Peyer's patch (tissue), 4 donors: ENCODE measurements around the gene CCNB3. TPM values are rescaled to one million over a fixed set of nuclear protein-coding genes. Genes with fewer than 3 reads are reported as not detected.
A peak's percentile ranks its signal among the peaks of the same experiment; 100 is the strongest.
"Not testable (repeated sequence)": the region's sequence is repeated elsewhere in the genome, so short reads cannot be mapped to it uniquely, and the experiment has no call there.

Experiments
- DNase-seq, 3 donors: peaks; one replicate each; pipeline ENCODE4 v3.0.0-alpha.2; 2017 to 2019
- H3K27ac ChIP-seq, 4 donors: fragments of 200-600 bp; sonication (generic); one replicate each; pipeline ENCODE4 v1.5.1; 2016 to 2019
- H3K27me3 ChIP-seq, 2 donors: fragments of 200-600 bp; sonication (generic); one replicate each; pipeline ENCODE4 v1.5.1; 2019
- H3K36me3 ChIP-seq, 3 donors: fragments of 200-600 bp; sonication (generic); one replicate each; pipeline ENCODE4 v1.5.1; 2016 to 2019
- H3K4me1 ChIP-seq, 4 donors: fragments of 200-600 bp; sonication (generic); one replicate each; pipeline ENCODE4 v1.5.1; 2016 to 2019
- H3K4me3 ChIP-seq, 4 donors: fragments of 200-600 bp; sonication (generic); 1 replicate in 3 of 4; 2 replicates in 1 of 4; pipeline ENCODE4 v1.5.1; 2016 to 2019; ENCODE audit warnings: mild to moderate bottlenecking in 1 of 4
- H3K9me3 ChIP-seq, 4 donors: fragments of 200-600 bp; sonication (generic); one replicate each; pipeline ENCODE4 v1.5.1; 2016 to 2019; ENCODE audit warnings: mild to moderate bottlenecking in 1 of 4
- POLR2A ChIP-seq, 2 donors: fragments of 450-650 bp; IDR thresholded peaks; one replicate each; pipeline ENCODE4 v1.5.1; 2017; ENCODE audit warnings: antibody characterized with exemption in 2 of 2, mild to moderate bottlenecking in 2 of 2, moderate library complexity in 2 of 2
- total RNA-seq, 4 donors: library from RNA; depleted of rRNA; stranded (reverse); fragments of >200 nt; gene quantifications; one replicate each; pipeline ENCODE4 v1.1.0, GENCODE V29; 2016
- TF ChIP-seq, protein P1 (sequence below), 6 experiments: fragments of 450-650 bp in 4 of 6; fragments of 200-600 bp in 2 of 6; sonication (generic) in 1 of 6; IDR thresholded peaks; one replicate each; pipeline ENCODE4 v1.5.1; 2017 to 2019; ENCODE audit warnings: antibody characterized with exemption in 6 of 6, mild to moderate bottlenecking in 3 of 6, moderate library complexity in 1 of 6

CCNB3 gene
- total RNA-seq, 4 donors from 2014 or later = 0.53 to 2.5 (median 1.3) TPM

DNA sequence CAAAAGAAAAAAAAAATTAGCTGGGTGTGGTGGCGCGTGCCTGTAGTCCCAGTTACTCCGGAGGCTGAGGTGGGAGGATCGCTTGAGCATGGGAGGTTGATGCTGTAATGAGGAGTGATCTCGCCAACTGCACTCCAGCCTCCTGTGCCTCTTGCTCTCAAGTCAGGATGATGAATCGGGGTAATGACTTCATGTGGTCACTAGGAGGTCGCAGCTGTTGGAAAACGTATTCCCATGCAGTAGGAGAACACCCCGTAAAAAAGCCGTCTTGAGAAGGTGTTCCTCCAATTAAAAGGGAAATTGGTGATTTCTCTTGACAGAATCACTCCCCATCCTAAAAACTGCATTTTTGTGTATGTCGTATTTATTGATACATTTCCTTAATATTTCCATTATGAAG lies 2.2 kb downstream of the CCNB3 start:
- DNase-seq = no peak

DNA sequence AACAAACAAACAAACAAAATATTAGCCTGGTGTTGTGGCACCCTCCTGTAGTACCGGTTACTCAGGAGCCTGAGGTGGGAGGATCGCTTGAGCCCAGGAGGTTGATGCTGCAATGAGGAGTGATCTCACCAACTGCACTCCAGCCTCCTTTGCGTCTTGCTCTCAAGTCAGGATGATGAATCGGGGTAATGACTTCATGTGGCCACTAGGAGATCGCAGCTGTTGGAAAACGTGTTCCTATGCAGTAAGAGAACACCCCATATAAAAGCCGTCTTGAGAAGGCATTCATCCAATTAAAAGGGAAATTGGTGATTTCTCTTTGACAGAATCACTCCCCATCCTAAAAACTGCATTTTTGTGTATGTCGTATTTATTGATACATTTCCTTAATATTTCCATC lies 6.9 kb downstream of the CCNB3 start:
- H3K4me3 ChIP-seq = no peak overlapping the region
- no peak for TF ChIP-seq POLR2A (IDR thresholded peaks at IDR 0.05)
- TF ChIP-seq, protein P1, sequence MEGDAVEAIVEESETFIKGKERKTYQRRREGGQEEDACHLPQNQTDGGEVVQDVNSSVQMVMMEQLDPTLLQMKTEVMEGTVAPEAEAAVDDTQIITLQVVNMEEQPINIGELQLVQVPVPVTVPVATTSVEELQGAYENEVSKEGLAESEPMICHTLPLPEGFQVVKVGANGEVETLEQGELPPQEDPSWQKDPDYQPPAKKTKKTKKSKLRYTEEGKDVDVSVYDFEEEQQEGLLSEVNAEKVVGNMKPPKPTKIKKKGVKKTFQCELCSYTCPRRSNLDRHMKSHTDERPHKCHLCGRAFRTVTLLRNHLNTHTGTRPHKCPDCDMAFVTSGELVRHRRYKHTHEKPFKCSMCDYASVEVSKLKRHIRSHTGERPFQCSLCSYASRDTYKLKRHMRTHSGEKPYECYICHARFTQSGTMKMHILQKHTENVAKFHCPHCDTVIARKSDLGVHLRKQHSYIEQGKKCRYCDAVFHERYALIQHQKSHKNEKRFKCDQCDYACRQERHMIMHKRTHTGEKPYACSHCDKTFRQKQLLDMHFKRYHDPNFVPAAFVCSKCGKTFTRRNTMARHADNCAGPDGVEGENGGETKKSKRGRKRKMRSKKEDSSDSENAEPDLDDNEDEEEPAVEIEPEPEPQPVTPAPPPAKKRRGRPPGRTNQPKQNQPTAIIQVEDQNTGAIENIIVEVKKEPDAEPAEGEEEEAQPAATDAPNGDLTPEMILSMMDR (IDR thresholded peaks at IDR 0.05) = peak in 2 of 6 experiments; percentile 9 to 38
- H3K27me3 ChIP-seq = no peaks in the 10 kb centered on the region
- H3K27ac ChIP-seq = no peak overlapping the region
- H3K4me1 ChIP-seq = no peaks in the 10 kb centered on the region
- no peaks in the 10 kb centered on the region for H3K36me3 ChIP-seq
- no peaks in the 10 kb centered on the region for H3K9me3 ChIP-seq
- no peak for DNase-seq

More for the DNA sequence above, 2.2 kb downstream of the CCNB3 start:
- Histone ChIP-seq H3K9me3 (no peaks in the 10 kb centered on the region), H3K4me1 (no peaks in the 10 kb centered on the region), H3K27me3 (no peaks in the 10 kb centered on the region), H3K4me3 (no peak overlapping the region), H3K36me3 (no peaks in the 10 kb centered on the region), H3K27ac (no peak overlapping the region)
- TF ChIP-seq, protein P1 (IDR thresholded peaks at IDR 0.05) = no peak
- TF ChIP-seq POLR2A (IDR thresholded peaks at IDR 0.05) = no peak

- no peak for TF ChIP-seq POLR2A (IDR thresholded peaks at IDR 0.05)
- TF ChIP-seq, protein P1 (IDR thresholded peaks at IDR 0.05) = no peak
- H3K27me3 ChIP-seq = no peaks in the 10 kb centered on the region
- H3K36me3 ChIP-seq = no peaks in the 10 kb centered on the region
- no peaks in the 10 kb centered on the region for H3K9me3 ChIP-seq
- no peak overlapping the region for H3K27ac ChIP-seq
- no peaks in the 10 kb centered on the region for H3K4me1 ChIP-seq
- no peak overlapping the region for H3K4me3 ChIP-seq
- no peak for DNase-seq
These were observed 76.7 kb downstream of the CCNB3 start for GRCh38 chrX:50281253-50281652.

- no peak overlapping the region for H3K27ac ChIP-seq
These were observed 122.7 kb downstream of the CCNB3 start for GRCh38 chrX:50327235-50327634.

DNA sequence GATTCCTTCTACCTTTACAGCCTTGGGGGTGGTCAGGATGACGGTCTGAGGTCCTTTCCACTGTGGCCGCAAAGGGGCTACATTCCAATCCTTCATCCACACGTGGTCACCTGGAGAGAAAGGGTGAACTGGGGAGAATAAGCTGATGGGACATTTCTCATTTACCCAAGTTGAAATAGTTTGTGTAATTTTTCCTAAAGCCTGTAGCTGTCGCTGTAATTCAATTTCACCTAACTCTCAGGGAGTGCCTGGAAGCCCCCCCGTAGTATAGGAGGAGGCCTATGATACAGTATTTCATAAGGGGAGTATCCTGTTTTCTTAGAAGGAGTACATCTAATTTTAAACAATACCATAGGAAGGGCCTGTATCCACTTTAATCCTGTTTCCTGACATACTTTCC lies 128.1 kb downstream of the CCNB3 start:
- not testable (repeated sequence) for H3K4me3 ChIP-seq, H3K4me1 ChIP-seq, H3K36me3 ChIP-seq, H3K27ac ChIP-seq, H3K27me3 ChIP-seq, H3K9me3 ChIP-seq, DNase-seq

More at GRCh38 chrX:50327235-50327634, 122.7 kb downstream of the CCNB3 start:
- TF ChIP-seq, protein P1 (IDR thresholded peaks at IDR 0.05) = no peak
- no peaks in the 10 kb centered on the region for H3K9me3 ChIP-seq
- no peak overlapping the region for H3K4me3 ChIP-seq
- no peaks in the 10 kb centered on the region for H3K4me1 ChIP-seq
- no peaks in the 10 kb centered on the region for H3K36me3 ChIP-seq
- no peak for DNase-seq
- no peaks in the 10 kb centered on the region for H3K27me3 ChIP-seq

GRCh38 chrX:50333308-50333707 lies 128.7 kb downstream of the CCNB3 start:
- no peak overlapping the region for H3K27ac ChIP-seq
- no peak for DNase-seq
- no peaks in the 10 kb centered on the region for H3K27me3 ChIP-seq
- TF ChIP-seq, protein P1 (IDR thresholded peaks at IDR 0.05) = no peak
- TF ChIP-seq POLR2A (IDR thresholded peaks at IDR 0.05) = no peak
- H3K4me3 ChIP-seq = no peak overlapping the region
- no peaks in the 10 kb centered on the region for H3K36me3 ChIP-seq
- H3K9me3 ChIP-seq = no peaks in the 10 kb centered on the region
- H3K4me1 ChIP-seq = no peaks in the 10 kb centered on the region
